ENCODE data around the gene CDC27.
"Not testable (repeated sequence)": the region's sequence is repeated elsewhere in the genome, so short reads cannot be mapped to it uniquely, and the experiment has no call there.

Gene CDC27

GRCh38 chr17:47119746-47120520, 69.2 kb downstream of the CDC27 start:
- no peak for DNase-seq (ENCODE audit: extremely low spot score)
- no peak for TF ChIP-seq SUZ12 (IDR thresholded peaks at IDR 0.05)
- TF ChIP-seq L3MBTL2 (conservative IDR thresholded peaks at IDR 0.05): no peak
- no peak for TF ChIP-seq PKNOX1 (IDR thresholded peaks at IDR 0.05)
- no peak for TF ChIP-seq ELF4 (IDR thresholded peaks at IDR 0.05)
- TF ChIP-seq TARDBP (IDR thresholded peaks at IDR 0.05): no peak
- TF ChIP-seq NFRKB (IDR thresholded peaks at IDR 0.05): no peak
- no peak for TF ChIP-seq BHLHE40 (IDR thresholded peaks at IDR 0.05; ENCODE audit: borderline replicate concordance)
- TF ChIP-seq FOXM1 (IDR thresholded peaks at IDR 0.05; ENCODE audit: borderline replicate concordance): no peak
- POLR2A ChIA-PET: no interaction called here
- CTCF ChIA-PET: no interaction called here

GRCh38 chr17:47117386-47117785, 71.7 kb downstream of the CDC27 start:
- TF ChIP-seq NFRKB (IDR thresholded peaks at IDR 0.05) (no peak), PKNOX1 (IDR thresholded peaks at IDR 0.05) (no peak), FOXA1 (IDR thresholded peaks at IDR 0.05) (no peak), CTBP1 (IDR thresholded peaks at IDR 0.05; ENCODE audit: borderline replicate concordance) (no peak), HDGF (IDR thresholded peaks at IDR 0.05; ENCODE audit: borderline replicate concordance) (no peak), ZNF384 (IDR thresholded peaks at IDR 0.05) (no peak), SUZ12 (IDR thresholded peaks at IDR 0.05) (no peak), TARDBP (IDR thresholded peaks at IDR 0.05) (no peak), L3MBTL2 (conservative IDR thresholded peaks at IDR 0.05) (no peak), FOXM1 (IDR thresholded peaks at IDR 0.05; ENCODE audit: borderline replicate concordance) (no peak), LEF1 (IDR thresholded peaks at IDR 0.05; ENCODE audit: borderline replicate concordance) (no peak), ARNT (IDR thresholded peaks at IDR 0.05) (no peak), FOXK2 (IDR thresholded peaks at IDR 0.05) (no peak), BHLHE40 (IDR thresholded peaks at IDR 0.05; ENCODE audit: borderline replicate concordance) (no peak), ELF4 (IDR thresholded peaks at IDR 0.05) (no peak)
- no peak for DNase-seq (ENCODE audit: extremely low spot score)
- POLR2A ChIA-PET: no interaction called here
- CTCF ChIA-PET: interaction anchor here (0.7 kb wide), 1 partner anchor 67 kb away, joined by 4 read pairs; no protein-coding TSS in a partner anchor

GRCh38 chr17:47106130-47106529, 83.0 kb downstream of the CDC27 start:
- ChIA-PET CTCF (interaction anchor here (0.6 kb wide), 1 partner anchor 103 kb away, joined by 5 read pairs; no protein-coding TSS in a partner anchor), POLR2A (no interaction called here)
- TF ChIP-seq SUZ12 (IDR thresholded peaks at IDR 0.05) (no peak), NFRKB (IDR thresholded peaks at IDR 0.05) (no peak), TARDBP (IDR thresholded peaks at IDR 0.05) (no peak), CTBP1 (IDR thresholded peaks at IDR 0.05; ENCODE audit: borderline replicate concordance) (no peak), FOXA1 (IDR thresholded peaks at IDR 0.05) (no peak), FOXK2 (IDR thresholded peaks at IDR 0.05) (no peak), LEF1 (IDR thresholded peaks at IDR 0.05; ENCODE audit: borderline replicate concordance) (no peak), HDGF (IDR thresholded peaks at IDR 0.05; ENCODE audit: borderline replicate concordance) (no peak), ARNT (IDR thresholded peaks at IDR 0.05) (no peak), BHLHE40 (IDR thresholded peaks at IDR 0.05; ENCODE audit: borderline replicate concordance) (no peak), SP1 (IDR thresholded peaks at IDR 0.05) (no peak), ZNF384 (IDR thresholded peaks at IDR 0.05) (no peak), FOXM1 (IDR thresholded peaks at IDR 0.05; ENCODE audit: borderline replicate concordance) (no peak), L3MBTL2 (conservative IDR thresholded peaks at IDR 0.05) (no peak), PKNOX1 (IDR thresholded peaks at IDR 0.05) (no peak), ELF4 (IDR thresholded peaks at IDR 0.05) (no peak)
- no peak for DNase-seq (ENCODE audit: extremely low spot score)

- CTCF ChIA-PET; POLR2A ChIA-PET; DNase-seq (ENCODE audit: extremely low spot score): not testable (repeated sequence)
These were observed 83.8 kb downstream of the CDC27 start for GRCh38 chr17:47105246-47105645.

- ChIA-PET CTCF (no interaction called here), POLR2A (no interaction called here)
- DNase-seq (ENCODE audit: extremely low spot score): no peak
- TF ChIP-seq NFRKB (IDR thresholded peaks at IDR 0.05) (no peak), FOXK2 (IDR thresholded peaks at IDR 0.05) (no peak), FOXA1 (IDR thresholded peaks at IDR 0.05) (no peak)
These were observed 86.2 kb downstream of the CDC27 start for GRCh38 chr17:47102914-47103313.

GRCh38 chr17:47099987-47100711, 88.9 kb downstream of the CDC27 start:
- DNase-seq (ENCODE audit: extremely low spot score): peak; percentile 70
- ChIA-PET POLR2A (interaction anchor here (0.6 to 1.3 kb wide), 2 partner anchors 11 to 89 kb away, joined by 3 to 4 read pairs; partner anchors contain the start of gene CDC27), CTCF (interaction anchor here (0.5 kb wide), 1 partner anchor 17 kb away, joined by 3 read pairs; no protein-coding TSS in a partner anchor)
- TF ChIP-seq PKNOX1 (IDR thresholded peaks at IDR 0.05): peak; percentile 97
- TF ChIP-seq ELF4 (IDR thresholded peaks at IDR 0.05): no peak
- no peak for TF ChIP-seq SP1 (IDR thresholded peaks at IDR 0.05)
